Measurements from ENCODE around the gene ZNF511. TPM values are rescaled to one million over a fixed set of nuclear protein-coding genes. Genes with fewer than 3 reads are reported as not detected.

The ZNF511 gene
- total RNA-seq, 1 experiment from 2014 or later = 69.6 TPM

DNA sequence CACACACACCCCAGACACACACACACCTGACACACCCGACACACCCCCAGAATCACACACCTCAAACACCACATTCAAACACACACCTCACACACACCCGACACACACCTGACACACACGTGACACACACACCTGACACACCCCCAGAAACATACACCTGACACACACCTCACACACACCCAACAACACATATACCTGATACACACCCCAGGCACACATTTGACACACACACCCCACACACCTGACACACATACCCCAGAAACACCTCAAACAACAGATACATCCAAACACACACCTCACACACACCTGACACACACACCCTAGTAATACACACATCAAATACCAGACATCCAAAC, 28.6 kb downstream of the ZNF511 start:
- Mint-ChIP-seq H3K27ac (no peak overlapping the region), H3K4me3 (no peak overlapping the region), H3K27me3 (ENCODE audit: low read depth) (peaks cover 34% of the 10 kb centered on the region), H3K4me1 (no peaks in the 10 kb centered on the region; the same call in 1 of the 2 replicates), H3K36me3 (no peaks in the 10 kb centered on the region), H3K9me3 (peaks cover 16% of the 10 kb centered on the region)
- TF ChIP-seq GTF2I (CRISPR knock-in tag; conservative IDR thresholded peaks at IDR 0.05) = no peak
- no peak for TF ChIP-seq ZNF317 (CRISPR knock-in tag; IDR thresholded peaks at IDR 0.05; ENCODE audit: borderline replicate concordance, low read depth)
- TF ChIP-seq, protein P1, sequence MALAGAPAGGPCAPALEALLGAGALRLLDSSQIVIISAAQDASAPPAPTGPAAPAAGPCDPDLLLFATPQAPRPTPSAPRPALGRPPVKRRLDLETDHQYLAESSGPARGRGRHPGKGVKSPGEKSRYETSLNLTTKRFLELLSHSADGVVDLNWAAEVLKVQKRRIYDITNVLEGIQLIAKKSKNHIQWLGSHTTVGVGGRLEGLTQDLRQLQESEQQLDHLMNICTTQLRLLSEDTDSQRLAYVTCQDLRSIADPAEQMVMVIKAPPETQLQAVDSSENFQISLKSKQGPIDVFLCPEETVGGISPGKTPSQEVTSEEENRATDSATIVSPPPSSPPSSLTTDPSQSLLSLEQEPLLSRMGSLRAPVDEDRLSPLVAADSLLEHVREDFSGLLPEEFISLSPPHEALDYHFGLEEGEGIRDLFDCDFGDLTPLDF (CRISPR knock-in tag; IDR thresholded peaks at IDR 0.05) = no peak
- TF ChIP-seq ELF4 (CRISPR knock-in tag; IDR thresholded peaks at IDR 0.05; ENCODE audit: low read depth) = no peak
- ChIA-PET POLR2A (no interaction called here), CTCF (no interaction called here)
- ATAC-seq (no peak), DNase-seq (ENCODE audit: low spot score) (no peak)

DNA sequence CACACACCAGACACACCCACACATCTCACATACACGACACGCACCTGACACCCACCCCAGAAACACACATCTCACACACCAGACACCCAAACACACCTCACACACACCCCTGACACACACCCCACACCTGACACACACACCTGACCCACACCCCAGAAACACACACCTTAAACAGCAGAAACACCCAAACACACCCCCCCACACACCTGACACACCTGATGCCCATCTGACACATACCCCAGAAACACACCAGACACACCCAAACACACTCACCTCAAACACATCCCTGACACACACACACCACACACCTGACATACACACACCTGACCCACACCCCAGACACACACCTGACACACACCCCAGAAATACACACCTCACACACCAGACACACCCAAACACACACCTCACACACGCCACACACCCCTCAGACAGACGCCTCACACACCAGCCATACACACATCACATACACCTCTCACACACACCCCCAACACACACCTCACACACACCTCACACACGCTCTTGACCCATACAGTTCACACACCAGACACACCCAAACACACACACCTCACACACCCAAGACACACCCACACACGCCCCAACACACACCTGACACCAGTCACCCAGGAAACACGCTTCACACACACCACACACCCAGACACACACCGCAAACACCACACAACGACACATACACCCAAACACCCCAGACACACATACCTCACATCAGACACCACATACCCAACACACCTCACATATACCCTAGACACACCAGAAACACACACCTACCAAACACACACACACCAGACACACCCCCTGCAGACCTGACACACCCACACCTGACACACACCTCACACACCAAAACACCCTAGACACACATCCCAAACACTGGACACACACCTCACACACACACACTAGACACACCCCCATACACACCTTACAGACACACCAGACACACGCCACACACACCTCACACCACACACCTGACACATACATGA, 29.7 kb downstream of the ZNF511 start:
- POLR2A ChIA-PET = no interaction called here
- Mint-ChIP-seq H3K27me3 (ENCODE audit: low read depth) (peaks cover 29% of the 10 kb centered on the region), H3K4me3 (no peak overlapping the region), H3K36me3 (no peaks in the 10 kb centered on the region), H3K27ac (no peak overlapping the region), H3K9me3 (peaks cover 10% of the 10 kb centered on the region), H3K4me1 (peaks cover 5% of the 10 kb centered on the region)
- TF ChIP-seq ZNF423 (CRISPR knock-in tag; IDR thresholded peaks at IDR 0.05) (no peak), ZNF121 (CRISPR knock-in tag; IDR thresholded peaks at IDR 0.05) (no peak)
- no peak for ATAC-seq
- CTCF ChIA-PET = no interaction called here
- no peak for DNase-seq (ENCODE audit: low spot score)

DNA sequence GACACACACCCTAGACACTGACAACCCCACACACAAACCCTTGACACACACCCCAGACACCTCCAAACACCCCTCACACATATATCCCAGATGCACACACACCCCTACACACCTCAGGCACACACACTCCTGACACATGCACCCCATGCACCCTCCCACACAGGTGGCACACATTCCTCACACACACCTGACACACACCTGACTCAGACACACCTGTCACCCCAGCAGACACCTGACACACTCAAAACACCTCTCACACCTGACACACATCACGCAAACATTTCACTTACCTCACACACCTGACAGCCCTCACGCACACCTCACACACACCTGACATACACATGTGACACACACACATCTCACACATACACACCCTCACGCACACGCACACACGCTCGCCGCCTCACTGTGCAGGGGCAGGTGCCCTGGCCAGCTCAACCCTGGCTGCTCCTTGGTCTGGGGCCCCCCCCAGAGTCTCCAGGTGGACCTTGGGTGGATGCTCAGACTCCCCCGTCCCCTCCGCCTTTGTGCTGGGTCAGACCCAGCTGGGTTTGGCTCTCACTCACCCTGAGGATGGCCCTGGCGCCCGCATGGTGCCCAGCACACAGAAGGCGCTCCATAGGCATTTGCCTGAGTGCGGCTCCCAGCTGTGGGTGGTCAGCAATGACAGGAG, 31.1 kb downstream of the ZNF511 start:
- H3K4me1 Mint-ChIP-seq = peaks cover 7% of the 10 kb centered on the region
- H3K4me3 Mint-ChIP-seq = no peak overlapping the region
- ChIA-PET POLR2A (no interaction called here), CTCF (no interaction called here)
- DNase-seq (ENCODE audit: low spot score) (no peak), ATAC-seq (no peak)
- H3K36me3 Mint-ChIP-seq = no peaks in the 10 kb centered on the region
- H3K27ac Mint-ChIP-seq = no peak overlapping the region
- H3K9me3 Mint-ChIP-seq = peaks cover 10% of the 10 kb centered on the region
- H3K27me3 Mint-ChIP-seq (ENCODE audit: low read depth) = peaks cover 29% of the 10 kb centered on the region
- no peak for TF ChIP-seq ZNF121 (CRISPR knock-in tag; IDR thresholded peaks at IDR 0.05)
- TF ChIP-seq ZNF671 (CRISPR knock-in tag; IDR thresholded peaks at IDR 0.05) = no peak
- TF ChIP-seq, protein P2, sequence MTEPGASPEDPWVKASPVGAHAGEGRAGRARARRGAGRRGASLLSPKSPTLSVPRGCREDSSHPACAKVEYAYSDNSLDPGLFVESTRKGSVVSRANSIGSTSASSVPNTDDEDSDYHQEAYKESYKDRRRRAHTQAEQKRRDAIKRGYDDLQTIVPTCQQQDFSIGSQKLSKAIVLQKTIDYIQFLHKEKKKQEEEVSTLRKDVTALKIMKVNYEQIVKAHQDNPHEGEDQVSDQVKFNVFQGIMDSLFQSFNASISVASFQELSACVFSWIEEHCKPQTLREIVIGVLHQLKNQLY (CRISPR knock-in tag; IDR thresholded peaks at IDR 0.05) = no peak
- TF ChIP-seq RELA (CRISPR knock-in tag; IDR thresholded peaks at IDR 0.05; ENCODE audit: borderline replicate concordance) = no peak
- TF ChIP-seq ZNF317 (CRISPR knock-in tag; IDR thresholded peaks at IDR 0.05; ENCODE audit: borderline replicate concordance, low read depth) = no peak
- no peak for TF ChIP-seq NR2C2 (CRISPR knock-in tag; IDR thresholded peaks at IDR 0.05)
- TF ChIP-seq MXD4 (CRISPR knock-in tag; IDR thresholded peaks at IDR 0.05; ENCODE audit: borderline replicate concordance) = no peak
- TF ChIP-seq, protein P3, sequence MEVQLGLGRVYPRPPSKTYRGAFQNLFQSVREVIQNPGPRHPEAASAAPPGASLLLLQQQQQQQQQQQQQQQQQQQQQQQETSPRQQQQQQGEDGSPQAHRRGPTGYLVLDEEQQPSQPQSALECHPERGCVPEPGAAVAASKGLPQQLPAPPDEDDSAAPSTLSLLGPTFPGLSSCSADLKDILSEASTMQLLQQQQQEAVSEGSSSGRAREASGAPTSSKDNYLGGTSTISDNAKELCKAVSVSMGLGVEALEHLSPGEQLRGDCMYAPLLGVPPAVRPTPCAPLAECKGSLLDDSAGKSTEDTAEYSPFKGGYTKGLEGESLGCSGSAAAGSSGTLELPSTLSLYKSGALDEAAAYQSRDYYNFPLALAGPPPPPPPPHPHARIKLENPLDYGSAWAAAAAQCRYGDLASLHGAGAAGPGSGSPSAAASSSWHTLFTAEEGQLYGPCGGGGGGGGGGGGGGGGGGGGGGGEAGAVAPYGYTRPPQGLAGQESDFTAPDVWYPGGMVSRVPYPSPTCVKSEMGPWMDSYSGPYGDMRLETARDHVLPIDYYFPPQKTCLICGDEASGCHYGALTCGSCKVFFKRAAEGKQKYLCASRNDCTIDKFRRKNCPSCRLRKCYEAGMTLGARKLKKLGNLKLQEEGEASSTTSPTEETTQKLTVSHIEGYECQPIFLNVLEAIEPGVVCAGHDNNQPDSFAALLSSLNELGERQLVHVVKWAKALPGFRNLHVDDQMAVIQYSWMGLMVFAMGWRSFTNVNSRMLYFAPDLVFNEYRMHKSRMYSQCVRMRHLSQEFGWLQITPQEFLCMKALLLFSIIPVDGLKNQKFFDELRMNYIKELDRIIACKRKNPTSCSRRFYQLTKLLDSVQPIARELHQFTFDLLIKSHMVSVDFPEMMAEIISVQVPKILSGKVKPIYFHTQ (CRISPR knock-in tag; IDR thresholded peaks at IDR 0.05) = no peak
- TF ChIP-seq ELF4 (CRISPR knock-in tag; IDR thresholded peaks at IDR 0.05; ENCODE audit: low read depth) = no peak
- TF ChIP-seq, protein P4, sequence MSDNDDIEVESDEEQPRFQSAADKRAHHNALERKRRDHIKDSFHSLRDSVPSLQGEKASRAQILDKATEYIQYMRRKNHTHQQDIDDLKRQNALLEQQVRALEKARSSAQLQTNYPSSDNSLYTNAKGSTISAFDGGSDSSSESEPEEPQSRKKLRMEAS (CRISPR knock-in tag; IDR thresholded peaks at IDR 0.05) = no peak
- no peak for TF ChIP-seq ZNF219 (CRISPR knock-in tag; IDR thresholded peaks at IDR 0.05; ENCODE audit: borderline replicate concordance)
- TF ChIP-seq TEAD1 (CRISPR knock-in tag; IDR thresholded peaks at IDR 0.05) = no peak
- TF ChIP-seq SMAD4 (CRISPR knock-in tag; IDR thresholded peaks at IDR 0.05) = no peak
- TF ChIP-seq CREB1 (CRISPR knock-in tag; IDR thresholded peaks at IDR 0.05) = no peak
- TF ChIP-seq ZNF232 (CRISPR knock-in tag; IDR thresholded peaks at IDR 0.05) = no peak
- TF ChIP-seq, protein P5, sequence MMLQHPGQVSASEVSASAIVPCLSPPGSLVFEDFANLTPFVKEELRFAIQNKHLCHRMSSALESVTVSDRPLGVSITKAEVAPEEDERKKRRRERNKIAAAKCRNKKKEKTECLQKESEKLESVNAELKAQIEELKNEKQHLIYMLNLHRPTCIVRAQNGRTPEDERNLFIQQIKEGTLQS (CRISPR knock-in tag; conservative IDR thresholded peaks at IDR 0.05) = no peak
- TF ChIP-seq, protein P6, sequence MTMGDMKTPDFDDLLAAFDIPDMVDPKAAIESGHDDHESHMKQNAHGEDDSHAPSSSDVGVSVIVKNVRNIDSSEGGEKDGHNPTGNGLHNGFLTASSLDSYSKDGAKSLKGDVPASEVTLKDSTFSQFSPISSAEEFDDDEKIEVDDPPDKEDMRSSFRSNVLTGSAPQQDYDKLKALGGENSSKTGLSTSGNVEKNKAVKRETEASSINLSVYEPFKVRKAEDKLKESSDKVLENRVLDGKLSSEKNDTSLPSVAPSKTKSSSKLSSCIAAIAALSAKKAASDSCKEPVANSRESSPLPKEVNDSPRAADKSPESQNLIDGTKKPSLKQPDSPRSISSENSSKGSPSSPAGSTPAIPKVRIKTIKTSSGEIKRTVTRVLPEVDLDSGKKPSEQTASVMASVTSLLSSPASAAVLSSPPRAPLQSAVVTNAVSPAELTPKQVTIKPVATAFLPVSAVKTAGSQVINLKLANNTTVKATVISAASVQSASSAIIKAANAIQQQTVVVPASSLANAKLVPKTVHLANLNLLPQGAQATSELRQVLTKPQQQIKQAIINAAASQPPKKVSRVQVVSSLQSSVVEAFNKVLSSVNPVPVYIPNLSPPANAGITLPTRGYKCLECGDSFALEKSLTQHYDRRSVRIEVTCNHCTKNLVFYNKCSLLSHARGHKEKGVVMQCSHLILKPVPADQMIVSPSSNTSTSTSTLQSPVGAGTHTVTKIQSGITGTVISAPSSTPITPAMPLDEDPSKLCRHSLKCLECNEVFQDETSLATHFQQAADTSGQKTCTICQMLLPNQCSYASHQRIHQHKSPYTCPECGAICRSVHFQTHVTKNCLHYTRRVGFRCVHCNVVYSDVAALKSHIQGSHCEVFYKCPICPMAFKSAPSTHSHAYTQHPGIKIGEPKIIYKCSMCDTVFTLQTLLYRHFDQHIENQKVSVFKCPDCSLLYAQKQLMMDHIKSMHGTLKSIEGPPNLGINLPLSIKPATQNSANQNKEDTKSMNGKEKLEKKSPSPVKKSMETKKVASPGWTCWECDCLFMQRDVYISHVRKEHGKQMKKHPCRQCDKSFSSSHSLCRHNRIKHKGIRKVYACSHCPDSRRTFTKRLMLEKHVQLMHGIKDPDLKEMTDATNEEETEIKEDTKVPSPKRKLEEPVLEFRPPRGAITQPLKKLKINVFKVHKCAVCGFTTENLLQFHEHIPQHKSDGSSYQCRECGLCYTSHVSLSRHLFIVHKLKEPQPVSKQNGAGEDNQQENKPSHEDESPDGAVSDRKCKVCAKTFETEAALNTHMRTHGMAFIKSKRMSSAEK (CRISPR knock-in tag; IDR thresholded peaks at IDR 0.05; ENCODE audit: borderline replicate concordance) = no peak
- no peak for TF ChIP-seq GABPB1 (CRISPR knock-in tag; IDR thresholded peaks at IDR 0.05)
